Hematopoietic multipotent progenitor cell treated with erythropoietin and hydrocortisone succinate and interleukin-3 and kit ligand, for 4 days (in vitro differentiated cells): ENCODE measurements around the gene SDF4.
A peak's percentile ranks its signal among the peaks of the same experiment; 100 is the strongest.

Experiments
- DNase-seq: peaks from one replicate; pipeline ENCODE4 v3.0.0-alpha.2; 2015

The SDF4 gene

GRCh38 chr1:1240822-1241587 lies 9.2 kb upstream of the SDF4 start:
- no peak for DNase-seq

- no peak for DNase-seq
Measured at GRCh38 chr1:1240348-1240732, 8.5 kb upstream of the SDF4 start.

- DNase-seq: no peak
Measured at GRCh38 chr1:1239614-1240347, 8.0 kb upstream of the SDF4 start.

GRCh38 chr1:1239227-1239613 lies 7.4 kb upstream of the SDF4 start:
- DNase-seq: no peak

DNA sequence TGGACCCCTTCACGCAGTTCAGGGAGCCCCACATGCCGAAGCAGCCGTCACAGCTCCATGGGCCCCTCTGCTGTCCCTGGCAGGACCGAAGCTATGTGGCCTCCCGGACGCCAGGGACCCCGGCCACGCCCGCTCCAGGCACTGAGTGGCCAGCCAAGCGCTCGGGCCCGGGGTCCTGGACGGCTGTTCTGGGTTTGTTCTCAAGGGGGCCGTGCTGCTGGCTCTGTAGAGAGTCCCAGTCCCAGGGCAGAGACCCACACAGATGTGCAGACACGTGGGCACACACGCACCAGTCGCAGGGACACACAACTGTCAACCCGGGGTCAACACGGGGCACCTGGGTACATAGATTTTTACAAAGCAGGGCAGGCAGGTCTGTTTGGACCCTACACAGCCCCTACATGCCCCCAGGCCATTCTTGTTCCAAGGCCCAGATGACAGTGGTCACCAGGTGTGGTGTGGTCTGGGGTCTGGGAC lies 6.9 kb upstream of the SDF4 start:
- no peak for DNase-seq

DNA sequence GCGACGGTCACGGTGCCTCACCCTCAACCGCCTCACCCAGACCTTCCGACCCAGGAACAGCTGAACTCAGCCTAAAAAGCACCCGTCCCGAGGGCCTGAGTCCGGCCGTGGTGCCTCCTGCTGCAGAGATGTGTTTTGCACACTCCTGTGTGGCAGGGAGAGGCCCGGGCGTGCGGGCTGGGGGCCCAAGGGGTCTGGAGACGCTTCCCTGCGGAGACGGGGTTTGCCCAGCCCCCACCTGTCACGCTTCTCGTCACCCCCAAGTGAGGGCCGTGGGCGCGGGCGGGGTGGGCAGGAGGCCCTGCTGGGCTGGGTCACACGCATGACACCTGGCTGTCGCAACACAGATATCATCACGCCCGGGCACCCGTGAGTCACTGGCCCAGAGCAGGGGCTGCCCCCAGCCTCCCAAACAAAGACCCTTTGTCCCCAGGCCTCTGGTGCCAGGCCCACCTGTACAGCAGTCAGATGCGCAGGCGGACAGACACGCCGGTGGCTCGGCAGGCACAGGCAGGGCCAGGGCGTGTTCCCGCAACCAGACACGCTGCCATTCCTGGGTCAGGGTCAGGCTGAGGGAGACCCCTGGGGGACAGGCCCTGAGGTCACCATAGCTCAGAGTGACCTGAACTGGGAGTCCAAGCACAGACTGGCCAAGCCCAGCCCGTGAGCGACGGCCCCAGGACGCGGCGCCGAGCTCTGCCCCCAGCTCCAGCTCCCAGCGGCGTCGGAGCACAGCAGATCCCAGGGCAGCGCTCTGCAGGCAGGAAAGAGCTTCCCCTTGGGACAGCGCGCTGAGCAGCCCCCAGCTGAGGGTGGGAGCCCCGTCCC lies 6.3 kb upstream of the SDF4 start:
- no peak for DNase-seq

GRCh38 chr1:1236945-1237873 lies 5.4 kb upstream of the SDF4 start:
- DNase-seq: no peak

GRCh38 chr1:1236176-1236763 lies 4.5 kb upstream of the SDF4 start:
- no peak for DNase-seq

- DNase-seq: no peak
Measured at GRCh38 chr1:1235016-1235744, 3.4 kb upstream of the SDF4 start.

- no peak for DNase-seq
Measured at GRCh38 chr1:1234180-1234808, 2.5 kb upstream of the SDF4 start.

DNA sequence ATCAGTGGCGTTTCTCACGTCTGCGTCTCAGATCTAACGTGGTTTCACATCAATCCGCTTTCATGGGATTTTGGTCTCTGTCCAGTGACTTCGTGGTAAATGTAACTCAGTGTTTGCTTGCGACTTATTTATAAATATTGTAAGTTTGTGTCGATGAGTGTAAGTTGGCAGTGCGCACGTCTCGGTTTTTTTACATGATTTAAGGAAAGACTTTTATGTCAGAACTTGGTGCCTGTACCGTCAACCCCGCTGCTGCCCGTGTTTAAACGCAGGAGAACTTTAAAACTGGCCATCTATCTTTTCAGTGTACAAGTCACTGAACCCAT lies 1.7 kb upstream of the SDF4 start:
- no peak for DNase-seq

DNA sequence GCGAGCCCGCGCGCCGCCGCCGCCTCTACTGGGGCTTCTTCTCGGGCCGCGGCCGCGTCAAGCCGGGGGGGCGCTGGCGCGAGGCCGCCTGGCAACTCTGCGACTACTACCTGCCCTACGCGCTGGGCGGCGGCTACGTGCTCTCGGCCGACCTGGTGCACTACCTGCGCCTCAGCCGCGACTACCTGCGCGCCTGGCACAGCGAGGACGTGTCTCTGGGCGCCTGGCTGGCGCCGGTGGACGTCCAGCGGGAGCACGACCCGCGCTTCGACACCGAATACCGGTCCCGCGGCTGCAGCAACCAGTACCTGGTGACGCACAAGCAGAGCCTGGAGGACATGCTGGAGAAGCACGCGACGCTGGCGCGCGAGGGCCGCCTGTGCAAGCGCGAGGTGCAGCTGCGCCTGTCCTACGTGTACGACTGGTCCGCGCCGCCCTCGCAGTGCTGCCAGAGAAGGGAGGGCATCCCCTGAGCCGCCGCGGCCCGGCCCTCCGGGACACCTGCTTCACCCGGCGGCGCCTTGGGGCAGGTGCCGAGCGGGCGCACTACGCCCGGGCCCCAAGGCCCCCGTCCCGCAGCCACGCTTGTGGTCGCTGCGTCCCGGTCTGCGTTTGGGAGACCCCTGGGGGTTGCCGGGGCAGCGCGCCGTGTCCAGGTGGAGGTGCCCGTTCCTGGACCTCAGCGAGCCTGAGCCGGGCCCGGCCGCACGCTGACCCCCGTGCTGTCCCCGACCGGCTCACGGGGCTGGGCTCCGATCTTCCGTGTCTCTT lies 1.2 kb upstream of the SDF4 start:
- DNase-seq: no peak

GRCh38 chr1:1232208-1232795 lies 501 bp upstream of the SDF4 start, which contains the start of gene B3GALT6:
TSS of gene B3GALT6 (plus strand) at chr1:1232237. CDS start at chr1:1232279, 42 bp downstream.
- DNase-seq: no peak

DNA sequence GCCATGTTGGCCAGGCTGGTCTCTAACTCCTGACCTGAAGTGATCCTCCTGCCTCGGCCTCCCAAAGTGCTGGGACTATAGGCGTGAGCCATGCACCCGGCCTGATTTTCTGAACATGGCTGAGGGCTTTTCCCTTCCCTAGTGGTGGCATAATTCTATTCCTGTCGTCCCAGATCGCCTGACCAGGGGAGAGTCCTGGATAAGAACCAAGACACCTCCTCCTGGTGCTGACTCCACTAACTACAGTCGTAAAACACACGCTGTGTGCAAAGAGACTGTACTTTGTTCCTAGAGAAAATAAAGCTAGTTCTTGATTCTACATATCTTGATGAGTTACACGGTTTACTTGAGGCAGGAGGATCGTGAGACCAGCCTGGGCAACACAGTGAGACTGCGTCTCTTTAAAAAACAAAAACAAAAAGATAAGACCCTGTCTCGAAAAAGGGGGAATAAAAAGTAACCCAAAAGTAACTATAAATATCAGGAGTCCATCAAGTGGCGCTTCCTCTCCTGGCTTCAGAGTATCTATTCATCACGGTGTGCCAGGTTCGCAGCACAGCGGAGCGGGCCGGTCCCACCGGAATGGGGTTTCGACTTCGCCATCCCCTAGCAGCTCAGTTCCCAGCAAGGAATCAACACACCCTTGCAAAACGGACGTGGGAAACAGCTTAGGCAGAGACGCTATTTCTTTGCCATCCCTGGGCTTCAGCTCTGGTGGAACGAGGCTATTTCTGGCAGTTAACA lies 973 bp downstream of the SDF4 start:
- peak; percentile 57 for DNase-seq

GRCh38 chr1:1229770-1230169 lies 2.0 kb downstream of the SDF4 start:
- no peak for DNase-seq

GRCh38 chr1:1228596-1229321 lies 3.0 kb downstream of the SDF4 start:
- no peak for DNase-seq

DNA sequence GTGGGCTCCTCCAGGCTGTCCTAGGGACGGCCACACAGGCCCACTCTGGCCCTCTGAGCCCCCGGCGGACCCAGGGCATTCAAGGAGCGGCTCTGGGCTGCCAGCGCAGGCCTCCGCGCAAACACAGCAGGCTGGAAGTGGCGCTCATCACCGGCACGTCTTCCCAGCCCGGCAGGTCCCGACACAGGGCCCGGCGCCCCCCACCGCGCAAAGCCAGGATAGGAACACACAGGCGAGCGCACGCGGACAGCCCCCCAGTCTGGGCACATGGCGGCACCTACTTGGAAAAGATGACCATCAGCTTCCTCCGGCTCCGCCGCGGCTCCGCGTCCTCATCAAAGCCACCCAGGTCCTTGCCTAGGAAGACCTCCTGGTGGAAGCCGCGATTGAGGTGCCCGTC lies 3.6 kb downstream of the SDF4 start:
- DNase-seq: no peak

- no peak for DNase-seq
Measured at GRCh38 chr1:1227386-1227785, 4.4 kb downstream of the SDF4 start.
